ENCODE measurements around the gene HDAC5.
"Not testable (repeated sequence)": the region's sequence is repeated elsewhere in the genome, so short reads cannot be mapped to it uniquely, and the experiment has no call there.

HDAC5 gene

DNA sequence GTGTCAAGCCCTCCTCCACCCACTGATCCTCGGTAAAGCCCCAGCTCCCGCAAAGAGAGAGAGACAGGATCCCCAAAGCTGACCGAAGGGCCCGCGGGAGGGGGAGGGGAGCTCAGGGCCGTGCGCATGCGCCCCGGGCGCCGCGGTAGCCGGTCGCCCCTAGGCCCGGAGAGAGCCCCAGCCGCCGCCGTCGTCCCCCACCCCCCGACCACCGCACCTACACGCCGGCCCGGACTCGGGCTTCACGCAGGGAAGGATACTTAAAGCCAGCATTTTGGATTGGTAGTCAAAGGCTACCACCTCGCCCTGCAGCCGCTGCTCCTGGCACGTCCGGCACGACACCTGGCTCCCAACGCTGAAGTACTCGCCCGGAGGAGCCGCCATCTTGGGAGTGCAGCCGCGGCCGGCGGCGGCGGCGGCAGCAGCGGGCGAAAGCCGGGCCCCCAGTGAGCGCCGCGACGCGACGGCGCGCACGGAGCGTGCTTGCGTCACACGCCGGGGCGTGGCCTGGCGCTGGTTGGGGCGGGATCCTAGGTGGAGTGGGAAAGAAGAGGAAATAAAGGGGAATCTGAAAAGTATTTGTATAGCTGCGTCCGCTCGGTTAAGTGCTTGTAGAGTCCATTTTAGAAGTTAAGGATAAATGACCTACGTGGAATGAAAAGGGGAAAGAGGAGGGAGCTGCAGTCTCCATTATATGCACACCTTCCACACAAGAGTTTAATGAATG, 57.1 kb downstream of the HDAC5 start, which contains the start of gene LSM12:
LSM12 (minus strand) TSS at position 468 of the 727 bp plus-strand sequence; CDS start at position 384, 84 bp downstream.
- peak; percentile 90 for DNase-seq
- ATAC-seq (replicated peaks): peak; percentile 76 to 83
- H3K4me3 Mint-ChIP-seq: peak within 1 kb of the TSS; percentile 91 to 93
- H3K27me3 Mint-ChIP-seq: no peaks in the 10 kb centered on the region
- no peaks in the 10 kb centered on the region for H3K9me3 Mint-ChIP-seq
- H3K36me3 Mint-ChIP-seq: peaks cover 11 to 32% of the 10 kb centered on the region in 2 donors
- peaks cover 23 to 70% of the 10 kb centered on the region in 2 donors for H3K4me1 Mint-ChIP-seq
- H3K27ac Mint-ChIP-seq: peak within 1 kb of the TSS; percentile 95

DNA sequence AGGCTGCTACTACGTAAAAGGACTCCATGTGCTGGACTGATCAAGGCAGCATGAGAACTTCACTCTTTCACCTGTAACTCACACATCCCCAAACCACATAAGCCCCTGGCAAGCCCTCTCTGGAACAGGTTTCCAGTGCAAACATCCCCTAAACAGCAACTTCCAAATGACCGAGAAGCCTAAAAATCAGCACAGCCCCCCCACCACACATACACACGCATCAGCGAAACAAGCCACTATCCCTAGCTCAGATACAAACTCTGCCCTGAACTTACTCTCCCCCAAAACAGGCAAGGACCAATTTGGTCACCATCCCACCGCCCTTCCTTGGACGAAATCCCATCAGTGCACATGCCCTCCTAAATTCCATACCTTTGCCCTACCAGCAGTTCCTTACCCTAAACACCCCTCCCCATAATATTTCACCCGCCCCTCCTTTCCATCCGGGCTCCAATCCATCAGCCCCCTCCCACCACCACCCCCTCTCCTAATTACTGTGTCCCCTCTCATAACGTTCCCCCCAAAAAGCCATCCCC, 57.7 kb downstream of the HDAC5 start:
- H3K4me1 Mint-ChIP-seq: peaks cover 24 to 66% of the 10 kb centered on the region in 2 donors
- no peaks in the 10 kb centered on the region for H3K27me3 Mint-ChIP-seq
- peaks cover 12 to 35% of the 10 kb centered on the region in 2 donors for H3K36me3 Mint-ChIP-seq
- ATAC-seq (replicated peaks): no peak
- peak overlapping the region; percentile 95 for H3K27ac Mint-ChIP-seq
- H3K4me3 Mint-ChIP-seq: peak overlapping the region; percentile 91 to 93
- no peaks in the 10 kb centered on the region for H3K9me3 Mint-ChIP-seq
- no peak for DNase-seq

GRCh38 chr17:44063704-44064639, 59.5 kb downstream of the HDAC5 start:
- H3K4me1 Mint-ChIP-seq: peaks cover 18 to 56% of the 10 kb centered on the region in 2 donors
- no peak overlapping the region for H3K4me3 Mint-ChIP-seq
- H3K36me3 Mint-ChIP-seq: peaks cover 14 to 48% of the 10 kb centered on the region in 2 donors
- H3K9me3 Mint-ChIP-seq: no peaks in the 10 kb centered on the region
- no peaks in the 10 kb centered on the region for H3K27me3 Mint-ChIP-seq
- DNase-seq (no peak), ATAC-seq (replicated peaks) (no peak)
- H3K27ac Mint-ChIP-seq: no peak overlapping the region

DNA sequence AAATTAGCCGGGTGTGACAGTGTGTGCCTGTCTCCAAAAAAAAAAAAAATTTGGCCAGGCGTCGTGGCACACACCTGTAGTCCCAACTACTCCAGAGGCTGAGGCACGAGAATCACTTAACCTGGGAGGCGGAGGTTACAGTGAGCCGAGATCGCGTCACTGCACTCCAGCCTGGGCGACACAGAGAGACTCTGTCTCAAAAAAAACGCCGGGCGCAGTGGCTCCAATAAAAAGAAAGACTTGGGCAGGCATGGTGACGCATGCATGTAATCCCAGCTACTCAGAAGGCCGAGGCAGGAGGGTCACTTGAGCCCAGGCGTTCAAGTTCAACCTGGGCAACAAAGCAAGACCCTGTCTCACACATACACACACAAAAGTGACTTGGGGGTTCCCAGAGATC, 60.6 kb downstream of the HDAC5 start:
- Mint-ChIP-seq H3K4me1 (peaks cover 18 to 51% of the 10 kb centered on the region in 2 donors), H3K27me3 (no peaks in the 10 kb centered on the region), H3K36me3 (peaks cover 23 to 52% of the 10 kb centered on the region in 2 donors), H3K9me3 (no peaks in the 10 kb centered on the region), H3K27ac (no peak overlapping the region), H3K4me3 (no peak overlapping the region)
- no peak for DNase-seq
- no peak for ATAC-seq (replicated peaks)

DNA sequence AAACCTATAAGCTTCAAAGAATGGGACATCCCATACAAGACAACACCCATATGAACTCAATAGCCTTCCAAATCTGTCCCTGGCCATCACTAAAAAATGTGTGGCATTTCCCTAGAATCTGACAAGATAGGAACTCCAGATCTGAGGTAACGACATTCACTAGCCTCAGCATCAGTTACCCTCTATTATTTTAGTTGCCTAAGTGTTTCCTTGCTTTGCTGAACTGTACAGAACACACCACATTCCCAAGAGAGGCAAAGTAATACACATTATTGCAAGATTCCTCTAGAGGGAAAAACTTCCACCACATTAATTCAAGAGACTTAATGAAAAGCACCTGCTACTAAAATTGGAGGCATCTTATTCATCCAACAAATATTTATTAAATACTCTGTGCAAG, 62.0 kb downstream of the HDAC5 start:
- peaks cover 25 to 52% of the 10 kb centered on the region in 2 donors for H3K36me3 Mint-ChIP-seq
- ATAC-seq (replicated peaks): no peak
- H3K27me3 Mint-ChIP-seq: no peaks in the 10 kb centered on the region
- no peak for DNase-seq
- peaks cover 16 to 41% of the 10 kb centered on the region in 2 donors for H3K4me1 Mint-ChIP-seq
- H3K9me3 Mint-ChIP-seq: no peaks in the 10 kb centered on the region
- H3K4me3 Mint-ChIP-seq: no peak overlapping the region
- no peak overlapping the region for H3K27ac Mint-ChIP-seq

DNA sequence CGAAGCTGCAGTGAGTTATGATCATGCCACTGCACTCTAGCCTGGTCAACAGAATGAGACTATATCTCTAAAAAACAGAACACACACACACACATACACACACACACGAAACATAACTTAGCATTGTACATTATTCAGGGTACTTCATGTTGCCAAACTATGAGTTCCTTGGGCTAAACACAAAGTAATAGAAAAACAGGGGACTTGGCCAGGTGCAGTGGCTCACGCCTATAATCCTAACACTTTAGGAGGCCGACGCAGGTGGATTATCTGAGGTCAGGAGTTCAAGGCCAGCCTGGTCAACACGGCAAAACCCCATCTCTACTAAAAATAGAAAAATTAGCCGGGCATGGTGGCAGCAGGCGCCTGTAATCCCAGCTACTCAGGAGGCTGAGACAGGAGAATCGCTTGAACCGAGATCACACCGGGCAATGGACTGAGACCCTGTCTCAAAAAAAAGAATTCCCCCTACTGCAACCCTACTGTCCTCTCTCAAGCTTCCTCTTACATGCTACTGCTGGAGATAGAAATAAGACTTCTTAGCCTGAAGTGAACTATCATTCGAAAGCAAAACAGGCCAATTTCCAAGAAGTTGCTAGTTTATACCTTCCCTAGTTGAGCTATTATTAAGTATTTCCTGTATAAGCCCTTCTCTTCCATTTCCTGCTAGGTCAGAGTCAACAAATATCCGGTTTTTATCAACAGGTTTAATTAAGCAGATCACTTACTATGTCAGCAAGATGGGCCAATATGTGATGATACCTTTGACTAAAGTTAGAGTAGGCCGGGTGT, 64.1 kb downstream of the HDAC5 start:
- ATAC-seq (replicated peaks): no peak
- Mint-ChIP-seq H3K4me1 (peaks cover 12 to 34% of the 10 kb centered on the region in 2 donors), H3K36me3 (peaks cover 28 to 52% of the 10 kb centered on the region in 2 donors), H3K27me3 (no peaks in the 10 kb centered on the region), H3K9me3 (no peaks in the 10 kb centered on the region), H3K4me3 (no peak overlapping the region), H3K27ac (no peak overlapping the region)
- DNase-seq: no peak

DNA sequence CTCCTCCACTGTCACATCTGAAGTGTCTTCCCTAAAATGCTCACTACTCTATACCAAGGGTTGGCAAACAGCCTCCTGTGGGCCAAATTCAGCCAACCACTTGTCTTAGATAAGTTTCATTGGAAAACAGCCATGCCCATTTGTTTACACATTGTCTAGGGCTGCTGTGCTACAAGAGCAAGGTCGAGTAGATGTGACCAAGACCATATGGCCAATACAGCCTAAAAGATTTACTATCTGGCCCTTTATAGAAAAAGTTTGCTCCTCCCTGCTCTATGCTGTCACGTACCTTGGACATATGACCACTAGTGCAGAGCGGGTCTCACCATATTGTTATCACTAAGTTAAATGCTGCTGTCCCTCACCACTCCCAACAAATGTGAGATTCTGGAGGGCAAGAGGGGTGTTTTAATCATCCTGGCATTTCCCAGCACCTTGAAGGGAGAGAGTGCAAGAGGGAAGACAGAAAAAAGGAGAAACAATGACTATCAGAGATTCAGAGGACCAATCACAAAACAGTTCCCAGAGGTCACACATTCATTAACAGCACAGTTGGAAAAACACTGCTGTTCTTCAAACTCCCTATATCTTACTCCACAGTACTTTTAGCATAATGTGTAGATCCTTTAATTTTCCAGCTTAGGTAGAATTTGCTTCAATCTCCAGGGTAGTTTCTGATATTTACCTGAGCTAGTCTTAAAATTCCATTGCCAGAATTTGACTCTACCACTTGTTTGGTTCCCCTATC, 70.1 kb downstream of the HDAC5 start:
- Mint-ChIP-seq H3K27ac (no peak overlapping the region), H3K9me3 (no peaks in the 10 kb centered on the region), H3K4me3 (no peak overlapping the region), H3K27me3 (no peaks in the 10 kb centered on the region), H3K36me3 (peaks cover 35 to 46% of the 10 kb centered on the region in 2 donors), H3K4me1 (peaks cover 8 to 13% of the 10 kb centered on the region in 2 donors)
- ATAC-seq (replicated peaks): no peak
- no peak for DNase-seq

DNA sequence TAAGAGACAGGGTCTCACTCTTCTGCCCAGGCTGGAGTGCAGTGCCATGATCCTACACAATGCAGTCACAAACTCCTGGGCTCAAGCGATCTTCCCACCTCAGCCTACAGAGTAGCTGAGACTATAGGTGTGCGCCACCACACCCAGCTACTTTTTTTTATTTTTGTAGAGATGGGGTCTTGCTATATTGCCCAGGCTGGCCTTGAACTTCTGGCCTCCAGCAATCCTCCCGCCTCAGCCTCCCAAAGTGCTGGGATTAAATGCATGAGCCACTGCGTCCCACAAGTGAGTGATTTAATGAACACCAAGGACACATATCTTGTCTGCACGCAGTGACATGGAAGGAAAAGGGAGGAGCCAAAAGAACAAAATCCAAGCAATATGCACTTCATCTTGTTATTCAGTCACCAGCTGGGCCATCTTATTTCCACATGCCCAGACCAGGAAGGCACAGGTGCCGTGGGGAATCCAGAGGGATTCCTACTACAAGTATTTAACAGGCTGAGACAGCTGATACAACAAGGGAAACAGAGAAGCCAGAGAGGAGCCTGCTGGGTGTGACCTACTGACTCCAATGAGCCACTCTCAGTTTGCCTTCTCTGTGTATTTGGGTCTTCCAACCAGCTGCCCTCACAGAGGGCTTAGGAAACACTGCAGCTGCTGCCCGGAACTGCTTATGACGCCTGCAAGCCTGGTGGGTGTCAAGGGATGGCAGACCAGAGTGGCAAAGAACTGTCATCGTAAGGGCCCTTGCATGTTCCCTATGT, 74.0 kb downstream of the HDAC5 start:
- DNase-seq (no peak), ATAC-seq (replicated peaks) (no peak)
- H3K27ac Mint-ChIP-seq: no peak overlapping the region
- peaks cover 0 to 3% of the 10 kb centered on the region in 2 donors for H3K9me3 Mint-ChIP-seq
- H3K4me3 Mint-ChIP-seq: no peak overlapping the region
- peaks cover 7 to 9% of the 10 kb centered on the region in 2 donors for H3K4me1 Mint-ChIP-seq
- peaks cover 40 to 55% of the 10 kb centered on the region in 2 donors for H3K36me3 Mint-ChIP-seq
- no peaks in the 10 kb centered on the region for H3K27me3 Mint-ChIP-seq

DNA sequence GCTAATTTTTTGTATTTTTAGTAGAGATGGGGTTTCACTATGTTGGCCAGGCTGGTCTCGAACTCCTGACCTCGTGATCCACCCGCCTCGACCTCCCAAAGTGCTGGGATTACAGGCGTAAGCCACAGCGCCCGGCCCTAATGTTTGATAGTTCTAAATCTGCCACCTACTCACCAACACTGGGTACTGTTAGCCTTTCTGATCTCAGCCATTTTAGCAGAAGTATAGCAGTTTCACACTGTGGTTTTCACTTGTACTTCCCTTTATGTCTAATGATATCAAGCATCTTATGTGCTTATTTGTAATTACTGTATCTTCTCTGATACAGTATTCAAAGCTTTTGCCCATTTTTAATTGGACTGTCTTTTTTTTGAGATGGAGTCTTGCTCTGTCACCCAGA, 76.5 kb downstream of the HDAC5 start:
- H3K4me3 Mint-ChIP-seq, H3K4me1 Mint-ChIP-seq, H3K27ac Mint-ChIP-seq, DNase-seq, H3K9me3 Mint-ChIP-seq, H3K27me3 Mint-ChIP-seq: not testable (repeated sequence)
- ATAC-seq (replicated peaks): peak; percentile 67 to 78
- peaks cover 26 to 40% of the 10 kb centered on the region in 2 donors for H3K36me3 Mint-ChIP-seq

DNA sequence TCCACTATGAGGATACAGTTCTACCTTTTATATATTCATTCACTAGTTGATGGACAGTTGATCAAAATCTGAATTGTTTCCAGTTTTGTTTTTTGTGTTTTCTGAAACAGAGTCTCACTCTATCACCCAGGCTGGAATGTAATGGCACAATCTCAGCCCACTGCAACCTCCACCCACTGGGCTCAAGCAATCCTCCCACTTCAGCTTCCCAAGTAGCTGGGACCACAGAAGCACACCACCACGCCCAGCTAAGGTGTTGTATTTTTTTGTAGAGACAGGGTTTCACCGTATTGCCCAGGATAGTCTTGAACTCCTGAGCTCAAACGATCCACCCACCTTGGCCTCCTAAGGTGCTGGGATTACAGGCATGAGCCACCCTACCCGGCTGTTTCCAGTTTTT, 78.0 kb downstream of the HDAC5 start:
- no peak for DNase-seq
- no peak overlapping the region for H3K4me3 Mint-ChIP-seq
- peaks cover 8% of the 10 kb centered on the region in 2 donors for H3K4me1 Mint-ChIP-seq
- H3K27me3 Mint-ChIP-seq: no peaks in the 10 kb centered on the region
- no peak overlapping the region for H3K27ac Mint-ChIP-seq
- no peak for ATAC-seq (replicated peaks)
- peaks cover 22 to 36% of the 10 kb centered on the region in 2 donors for H3K36me3 Mint-ChIP-seq
- H3K9me3 Mint-ChIP-seq: peaks cover 0 to 3% of the 10 kb centered on the region in 2 donors

- DNase-seq (no peak), ATAC-seq (replicated peaks) (no peak)
- Mint-ChIP-seq H3K4me1 (peaks cover 8% of the 10 kb centered on the region in 2 donors), H3K27me3 (no peaks in the 10 kb centered on the region), H3K4me3 (no peak overlapping the region), H3K9me3 (peaks cover 0 to 3% of the 10 kb centered on the region in 2 donors), H3K27ac (no peak overlapping the region), H3K36me3 (peaks cover 29 to 42% of the 10 kb centered on the region in 2 donors)
These were observed 79.4 kb downstream of the HDAC5 start for GRCh38 chr17:44044071-44044470.

DNA sequence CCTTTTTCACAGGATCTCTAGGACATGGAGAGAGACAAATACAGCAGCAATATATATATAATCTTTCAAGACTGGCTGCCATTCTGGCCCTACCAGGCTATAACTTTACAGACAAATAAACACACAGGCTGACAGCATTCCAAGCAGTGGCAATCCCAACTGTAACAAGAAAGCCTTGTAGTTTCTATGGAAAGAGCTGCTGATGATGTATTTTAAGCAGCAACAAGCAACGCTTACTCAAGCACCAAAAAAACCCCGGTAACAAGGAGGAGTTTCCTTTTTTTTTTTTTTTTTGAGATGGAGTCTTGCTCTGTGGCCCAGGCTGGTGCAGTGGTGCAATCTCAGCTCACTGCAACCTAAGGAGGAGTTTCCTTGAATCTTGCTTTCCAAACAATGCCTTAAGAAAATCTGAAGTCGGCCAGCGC, 80.2 kb downstream of the HDAC5 start:
- H3K27ac Mint-ChIP-seq: no peak overlapping the region
- peaks cover 0 to 3% of the 10 kb centered on the region in 2 donors for H3K9me3 Mint-ChIP-seq
- H3K4me3 Mint-ChIP-seq: no peak overlapping the region

More for the DNA sequence above, 80.2 kb downstream of the HDAC5 start:
- DNase-seq: no peak
- H3K4me1 Mint-ChIP-seq: peaks cover 8% of the 10 kb centered on the region in 2 donors
- no peak for ATAC-seq (replicated peaks)
- no peaks in the 10 kb centered on the region for H3K27me3 Mint-ChIP-seq
- H3K36me3 Mint-ChIP-seq: peaks cover 23 to 39% of the 10 kb centered on the region in 2 donors

Data from stimulated activated naive B cell treated with anti-CD40 and anti-IgM and Interleukin-4, amounts not matched to agents 10 μg/mL and 1 μg/mL and 100 μg/mL, for 72 hours (primary cell).